NCI-H146 (cell line): ENCODE data around the gene GNAS-AS1.

Source experiments
- DNase-seq: peaks from one replicate; lab custom pipeline; 2025; lab: John Stamatoyannopoulos, UW

The GNAS-AS1 gene

DNA sequence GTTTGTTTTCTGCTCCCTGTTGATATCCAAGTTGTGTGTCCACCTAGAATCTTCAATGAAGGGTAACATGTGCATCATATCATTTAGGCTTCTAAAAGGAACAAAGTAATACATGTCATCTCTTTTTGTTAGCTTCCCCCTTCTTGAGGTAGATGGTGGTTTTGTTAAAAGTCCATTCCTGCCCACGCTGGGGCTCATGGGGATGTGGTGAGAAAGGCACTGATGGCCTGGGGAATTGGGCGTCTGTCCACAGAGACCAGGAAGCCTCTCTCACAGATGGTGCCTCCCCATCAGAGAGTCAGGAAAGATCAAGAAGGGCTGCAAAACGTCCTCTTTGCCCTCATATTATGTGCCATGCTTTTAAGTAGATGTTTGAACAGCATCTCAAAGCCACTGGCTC lies 34.3 kb upstream of the GNAS-AS1 start:
- no peak for DNase-seq

DNA sequence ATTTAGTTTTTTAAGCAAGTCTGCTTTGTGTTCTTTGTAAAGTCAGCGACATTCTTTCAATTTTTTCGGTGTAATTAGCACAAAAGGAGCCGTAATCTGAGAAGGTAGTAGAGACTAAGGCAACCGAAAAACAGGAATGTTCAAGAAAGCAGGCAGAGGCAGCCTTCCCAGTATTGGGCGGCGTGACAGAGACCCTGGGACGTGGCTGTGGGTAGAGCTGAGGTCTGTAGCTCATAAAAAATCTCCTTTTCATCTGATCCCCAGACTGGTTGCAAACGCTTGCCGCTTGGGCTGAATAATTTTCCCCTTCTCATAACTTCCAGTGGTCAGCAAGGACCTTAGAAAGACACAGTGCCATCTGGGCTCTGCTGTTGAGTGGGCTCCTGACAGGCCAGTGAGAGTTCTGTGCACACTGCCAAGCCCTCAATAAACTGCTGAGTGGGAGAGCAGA lies 32.6 kb upstream of the GNAS-AS1 start:
- no peak for DNase-seq

DNA sequence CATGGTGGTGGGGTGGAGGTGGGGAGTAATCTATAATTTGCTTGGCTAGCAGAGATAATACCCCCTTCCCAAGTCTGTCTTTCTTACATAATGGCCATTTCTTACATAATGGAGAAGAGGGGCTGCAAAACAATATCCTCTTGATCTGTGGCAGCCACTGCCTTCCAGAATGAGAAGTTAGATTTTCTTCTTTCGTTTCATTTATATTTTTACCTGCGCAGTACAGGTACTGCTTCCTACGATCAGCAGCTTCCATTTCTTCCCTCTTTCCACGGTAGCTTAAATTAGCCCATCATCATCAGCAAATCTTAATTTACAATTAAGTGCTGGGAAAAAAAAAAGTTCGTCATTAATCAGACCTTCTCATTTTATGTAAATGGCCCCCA lies 32.0 kb upstream of the GNAS-AS1 start:
- no peak for DNase-seq

DNA sequence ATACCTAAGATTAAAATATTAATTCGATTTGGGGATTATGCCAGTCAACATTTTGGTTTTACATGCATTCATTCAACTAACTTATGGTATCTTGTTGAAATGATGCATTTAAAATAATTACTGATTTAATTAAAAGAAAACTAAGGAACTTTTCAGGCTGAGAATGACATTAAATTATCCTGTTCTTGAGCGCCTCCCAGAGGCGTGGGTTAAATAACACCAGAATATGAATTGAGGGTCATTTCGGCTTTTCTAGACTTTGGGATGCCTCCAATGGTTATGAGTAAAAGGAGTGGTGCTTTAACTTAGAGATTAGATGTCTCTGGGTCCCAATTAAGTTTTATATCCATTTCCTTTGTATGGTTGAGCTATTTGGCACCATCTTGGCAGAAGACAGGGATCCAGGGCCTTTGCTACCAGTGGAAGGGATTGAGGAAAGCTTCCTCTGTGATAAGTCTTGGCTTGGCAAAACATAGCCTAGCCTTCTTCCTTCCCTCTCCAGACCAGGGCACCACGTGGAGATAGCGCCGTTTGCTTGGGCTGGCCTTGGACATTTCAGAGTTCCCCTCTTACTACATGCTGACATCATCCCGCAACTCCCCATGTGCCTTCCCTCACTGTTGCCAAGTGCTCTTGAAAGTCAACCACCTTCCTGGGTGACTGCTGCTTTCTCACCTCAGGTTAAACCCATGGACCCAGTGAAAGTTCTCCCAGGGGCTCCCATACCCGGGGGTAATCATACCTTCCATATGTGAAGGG lies 30.5 kb upstream of the GNAS-AS1 start:
- no peak for DNase-seq

DNA sequence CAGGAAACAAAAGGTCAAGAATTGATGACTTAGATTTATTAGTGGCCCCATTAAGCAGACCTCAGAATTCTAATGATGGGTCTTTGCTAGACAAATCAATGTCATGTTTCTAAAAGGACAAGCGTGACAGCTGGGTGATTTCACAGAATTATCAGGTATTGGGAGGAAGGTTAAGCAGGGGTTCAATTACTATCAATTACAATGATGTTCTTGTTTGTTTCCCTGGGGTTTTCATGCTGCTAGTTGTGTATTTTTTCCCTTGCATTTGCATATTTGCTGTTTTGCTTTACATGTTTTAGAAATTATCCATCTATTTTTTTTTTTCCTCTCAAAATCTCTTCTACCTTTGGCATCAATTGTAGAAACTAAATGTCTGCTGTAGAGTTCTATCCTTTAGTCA lies 29.7 kb upstream of the GNAS-AS1 start:
- DNase-seq = no peak

DNA sequence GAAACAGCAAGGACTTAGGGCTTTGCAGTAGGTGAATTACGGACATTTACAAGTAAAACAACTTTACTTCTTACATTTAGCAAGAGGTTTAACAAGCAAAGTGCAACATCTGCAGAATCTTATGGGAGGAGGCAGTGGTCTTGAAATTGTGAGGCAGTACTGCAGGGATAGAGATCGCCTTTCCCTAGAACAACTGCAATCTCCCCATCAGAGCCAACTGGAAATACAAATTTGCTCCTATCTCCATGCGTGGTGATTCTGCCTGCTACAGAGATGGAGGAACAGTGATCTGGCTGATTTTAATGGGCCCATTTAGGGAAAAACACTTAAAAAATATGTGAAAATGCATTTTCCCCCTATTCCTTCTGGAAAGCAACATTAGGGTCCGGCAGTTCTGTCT lies 27.7 kb upstream of the GNAS-AS1 start:
- DNase-seq = no peak

DNA sequence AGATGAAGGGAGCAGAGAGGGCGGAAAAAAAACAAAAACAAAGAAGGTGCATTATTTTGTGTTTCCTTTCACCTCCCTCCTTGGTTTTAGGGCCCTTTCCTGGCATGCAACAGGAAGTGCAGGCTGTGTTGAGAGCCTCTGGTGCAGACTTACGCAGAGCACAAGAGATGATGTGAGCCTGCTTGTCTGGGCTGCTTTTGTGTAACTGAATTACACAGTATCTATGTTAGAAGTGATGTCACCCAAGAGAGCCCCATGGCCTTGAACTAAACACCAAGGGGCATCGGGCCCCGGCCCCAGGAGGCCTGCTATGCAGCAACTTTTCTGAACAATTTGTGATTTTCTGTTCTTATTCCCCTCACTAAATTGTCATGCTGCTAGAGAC lies 27.3 kb upstream of the GNAS-AS1 start:
- no peak for DNase-seq

DNA sequence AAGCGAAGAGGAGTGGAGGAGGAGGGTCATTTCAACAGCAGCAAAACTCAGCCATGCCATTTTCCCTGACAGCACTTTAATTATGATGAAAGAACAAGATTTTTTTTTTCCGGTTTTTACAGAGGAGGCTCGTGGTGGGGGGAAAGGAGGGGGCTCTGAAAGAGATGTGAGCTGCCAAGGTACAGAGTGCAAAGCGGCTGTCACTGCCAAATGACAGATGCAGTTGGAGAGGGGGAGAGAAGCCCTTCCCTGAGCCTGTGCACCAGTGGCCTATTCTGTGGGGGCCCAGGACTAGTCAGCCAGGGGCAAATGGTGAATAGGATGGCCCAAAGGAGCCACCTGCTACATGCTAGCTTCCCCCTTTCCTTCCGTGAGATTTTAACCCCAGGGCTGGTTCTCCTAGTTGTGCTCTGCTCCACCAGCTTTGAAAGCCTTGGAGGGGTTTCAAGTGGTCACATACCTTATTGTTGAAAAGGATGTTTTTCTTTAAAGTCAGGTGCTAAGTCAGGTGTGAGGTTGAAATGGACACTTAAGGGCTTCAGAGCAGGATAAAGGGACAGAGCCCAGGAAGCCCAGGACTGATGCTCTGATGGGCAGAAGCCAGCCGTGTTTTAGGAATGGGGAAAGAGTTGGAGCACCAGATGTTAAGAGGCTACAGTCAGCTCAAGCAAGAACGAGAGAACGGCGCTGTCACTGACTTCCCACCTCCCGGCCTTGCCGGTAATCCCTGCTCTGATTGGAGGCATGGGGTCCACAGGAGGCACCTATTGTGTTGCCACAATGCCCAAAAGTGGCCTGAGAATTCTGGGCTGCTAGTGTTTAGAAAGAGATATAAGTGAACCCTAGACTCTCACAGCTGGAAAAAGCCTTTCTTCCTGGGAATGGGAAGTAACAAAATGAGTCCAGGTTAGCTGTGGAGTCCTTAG lies 26.6 kb upstream of the GNAS-AS1 start:
- no peak for DNase-seq

DNA sequence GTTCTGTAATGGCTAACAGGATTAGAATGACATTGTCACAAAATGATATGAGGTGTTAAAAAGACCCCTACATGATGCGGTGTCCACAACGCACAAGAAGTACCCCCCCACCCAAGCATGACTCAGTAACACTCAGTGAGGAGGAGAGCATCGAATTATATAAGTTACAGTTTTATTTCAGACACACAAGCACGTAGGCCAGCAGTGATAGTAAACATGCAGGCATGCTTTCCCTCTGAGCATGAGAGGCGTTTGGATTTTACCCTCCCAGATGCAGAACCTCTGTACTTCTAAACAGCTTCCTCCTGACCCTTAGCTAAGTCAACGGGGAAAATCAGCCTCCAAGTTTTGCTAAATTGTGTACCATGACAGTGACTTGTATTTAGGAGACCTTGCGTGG lies 25.7 kb upstream of the GNAS-AS1 start:
- no peak for DNase-seq

DNA sequence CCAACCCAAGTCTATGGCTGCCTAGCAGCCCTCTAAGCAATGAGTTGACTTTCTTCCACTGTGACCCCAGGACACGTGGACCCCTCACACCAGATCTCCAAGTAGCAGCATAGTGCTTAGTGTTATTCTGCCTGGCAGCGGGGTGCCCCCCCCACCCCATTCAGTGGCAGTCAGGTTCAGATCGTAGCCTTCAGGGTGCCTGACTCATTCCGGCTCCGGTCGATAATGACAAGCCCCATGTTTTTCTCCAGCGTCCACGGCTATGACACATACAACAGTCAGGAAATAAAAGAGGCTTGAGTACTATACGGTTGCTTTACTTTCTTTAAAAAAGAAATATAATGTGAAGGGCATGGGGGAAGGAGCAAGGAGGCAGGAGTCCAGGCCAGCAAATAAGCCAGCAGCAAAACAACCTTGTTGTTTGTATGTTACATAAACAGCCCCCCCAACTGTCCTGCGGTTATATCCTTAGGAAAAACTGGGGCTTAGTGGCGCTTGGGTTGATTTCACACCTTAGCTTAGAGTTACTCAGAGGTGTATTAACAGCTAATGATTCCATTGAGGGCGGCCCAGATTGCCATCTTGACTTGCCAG lies 24.9 kb upstream of the GNAS-AS1 start:
- no peak for DNase-seq

DNA sequence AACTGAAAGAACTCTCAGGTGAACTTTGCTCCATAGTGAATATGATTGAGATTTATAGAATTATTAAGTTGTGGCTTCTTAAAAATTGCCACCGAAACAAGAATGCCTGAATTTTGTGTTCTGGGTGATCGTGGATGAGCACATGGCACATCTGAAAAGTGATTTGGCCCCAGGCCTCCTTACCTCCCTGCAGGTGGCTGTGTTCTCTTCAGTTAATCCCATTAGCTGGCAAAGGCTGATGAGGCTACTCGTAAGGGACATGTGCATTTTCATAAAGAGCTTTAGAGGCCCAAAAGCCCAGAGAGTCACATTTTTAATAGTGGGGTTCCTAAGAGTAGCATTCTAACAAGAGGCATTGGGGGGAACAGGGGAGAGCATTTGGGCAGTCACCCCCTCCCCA lies 24.4 kb upstream of the GNAS-AS1 start:
- DNase-seq = no peak

DNA sequence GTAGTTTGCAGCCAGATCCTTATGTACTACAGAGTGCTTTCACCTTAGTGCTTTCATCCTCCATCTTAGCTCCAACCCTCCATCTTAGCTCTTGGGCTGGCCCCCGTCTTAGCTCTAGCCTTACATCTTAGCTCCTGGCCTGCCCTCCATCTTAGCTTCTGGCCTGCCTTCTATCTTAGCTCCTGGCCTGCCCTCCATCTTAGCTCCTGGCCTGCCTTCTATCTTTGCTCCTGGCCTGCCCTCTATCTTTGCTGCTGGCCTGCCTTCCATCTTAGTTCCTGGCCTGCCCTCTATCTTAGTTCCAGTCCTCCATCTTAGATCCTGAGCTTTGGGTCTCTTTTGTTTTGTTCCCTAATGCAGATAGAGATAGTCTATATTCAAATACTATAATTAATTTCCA lies 23.8 kb upstream of the GNAS-AS1 start:
- DNase-seq = no peak

DNA sequence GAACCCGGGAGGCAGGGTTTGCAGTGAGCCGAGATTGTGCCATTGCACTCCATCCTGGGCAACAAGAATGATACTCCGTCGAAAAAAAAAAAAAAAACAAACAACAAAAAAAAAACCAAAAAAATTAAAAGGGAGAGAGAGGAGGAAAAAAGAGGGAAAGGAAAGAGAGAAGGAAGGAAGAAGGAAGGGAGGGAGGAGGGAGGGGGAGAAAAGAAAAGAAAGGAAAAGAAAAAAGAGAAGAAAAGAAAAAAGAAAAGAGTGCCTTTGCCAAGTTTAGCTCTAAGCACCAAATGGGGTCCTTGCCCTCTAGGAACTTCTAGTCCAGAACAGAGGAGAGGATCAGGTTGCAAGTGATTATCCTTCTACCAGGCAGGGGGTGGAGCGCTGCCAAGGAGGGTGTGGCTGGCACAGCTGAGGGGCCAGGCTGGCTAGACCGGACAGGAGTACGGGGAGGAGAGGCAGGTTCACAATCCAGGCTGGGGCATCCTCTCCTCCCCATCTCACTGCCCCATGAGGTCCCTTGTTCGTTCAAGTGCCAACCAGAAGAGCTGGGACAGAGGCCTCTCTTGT lies 20.9 kb upstream of the GNAS-AS1 start:
- no peak for DNase-seq

DNA sequence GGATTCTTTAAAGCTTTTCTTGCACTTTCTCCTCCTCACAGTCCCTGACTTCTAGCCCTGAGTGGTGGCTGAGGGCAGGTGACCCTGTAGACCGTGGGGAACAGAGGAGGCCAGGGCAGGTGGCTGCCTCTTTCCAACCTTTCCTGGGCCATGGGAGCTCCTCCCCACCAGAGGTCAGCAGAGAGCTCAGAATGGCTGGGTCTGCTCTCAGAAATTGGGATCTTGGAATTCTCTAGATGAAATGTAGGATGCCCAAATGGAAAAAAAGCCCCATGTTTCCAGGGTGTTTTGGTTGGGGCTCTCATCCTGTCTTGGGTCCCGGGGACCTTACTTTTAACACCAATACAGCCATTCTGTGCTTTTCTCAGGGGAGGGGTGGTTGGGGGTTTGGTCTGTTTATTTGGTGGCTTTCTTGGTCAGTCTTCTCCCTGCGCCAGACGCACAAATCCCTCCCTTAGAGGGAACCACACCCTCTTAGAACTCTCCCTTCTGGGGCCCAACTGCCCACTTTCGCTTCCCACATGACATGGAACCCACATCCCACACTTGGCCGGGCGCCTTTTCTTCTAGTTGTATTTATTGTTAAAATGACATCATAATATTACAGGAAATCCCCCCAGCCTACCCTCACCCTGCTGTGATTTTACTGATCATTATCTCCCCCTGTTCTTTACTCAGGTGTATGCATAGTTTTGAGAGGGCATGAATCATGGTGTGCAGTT lies 19.8 kb upstream of the GNAS-AS1 start:
- peak; percentile 61 for DNase-seq

DNA sequence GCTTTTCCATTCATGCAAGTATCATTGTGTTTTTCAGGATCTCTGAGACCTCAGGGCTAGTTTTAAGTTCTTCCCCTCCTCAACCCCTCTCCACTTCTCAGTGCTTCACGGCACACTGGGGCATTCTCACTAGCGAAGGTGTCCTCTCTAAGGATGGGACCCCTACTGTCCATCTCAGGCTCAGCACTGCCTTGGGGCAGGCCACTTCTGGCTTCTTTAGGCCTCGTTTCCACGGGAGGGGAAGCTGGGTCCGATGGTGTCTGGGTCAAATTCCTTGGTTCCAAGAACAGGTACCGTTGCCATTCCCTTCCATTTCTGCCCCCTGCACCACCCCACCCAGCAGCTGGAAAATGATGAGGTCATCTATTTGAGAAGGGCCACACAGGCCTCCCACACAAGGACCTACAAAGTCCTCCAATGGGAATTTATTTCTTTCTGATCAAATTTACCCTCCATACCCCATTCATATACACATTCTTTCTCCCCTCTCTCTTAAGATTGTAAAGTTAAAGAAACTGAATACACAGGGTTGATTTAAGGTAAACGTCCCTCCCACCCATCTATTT lies 19.0 kb upstream of the GNAS-AS1 start:
- DNase-seq = no peak

DNA sequence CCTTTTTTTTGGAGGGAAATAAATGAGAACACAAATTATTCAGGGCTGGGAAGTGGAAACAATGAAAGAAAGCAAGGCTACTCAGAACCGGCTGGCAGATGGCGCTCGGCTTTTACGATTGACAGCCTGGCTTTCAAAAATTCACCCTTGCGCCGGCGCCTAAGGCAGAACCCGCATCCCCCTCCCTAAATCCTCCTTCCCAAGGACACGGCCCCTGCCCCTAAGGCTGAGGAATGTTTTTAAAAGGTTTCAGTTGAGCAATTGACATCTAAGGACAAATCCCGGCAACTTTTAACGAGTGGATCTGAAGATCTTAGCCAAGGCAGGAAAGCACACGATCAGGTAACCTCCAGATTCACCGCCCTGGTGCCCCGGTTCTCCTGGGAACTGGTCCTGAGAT lies 18.1 kb upstream of the GNAS-AS1 start:
- peak; percentile 33 for DNase-seq

DNA sequence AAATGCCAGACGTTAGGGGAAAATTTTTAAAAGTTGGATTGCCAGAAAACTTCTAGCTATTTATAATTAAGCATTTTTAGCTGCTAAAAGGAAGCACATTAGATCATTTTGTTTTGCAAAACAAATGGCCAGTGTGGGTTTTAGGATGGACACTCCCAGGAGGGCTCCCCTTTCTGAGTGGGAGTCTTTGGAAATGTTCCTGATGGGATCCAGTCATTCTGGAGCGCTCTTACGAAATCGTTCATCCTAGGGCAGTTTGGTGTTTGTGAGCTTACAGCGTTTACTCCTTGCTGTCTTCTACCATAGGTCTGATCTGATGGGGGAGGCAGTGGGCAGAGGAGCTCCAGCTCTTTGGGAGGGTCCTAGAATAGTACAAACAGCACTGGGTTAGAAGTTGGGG lies 16.5 kb upstream of the GNAS-AS1 start:
- DNase-seq = no peak

DNA sequence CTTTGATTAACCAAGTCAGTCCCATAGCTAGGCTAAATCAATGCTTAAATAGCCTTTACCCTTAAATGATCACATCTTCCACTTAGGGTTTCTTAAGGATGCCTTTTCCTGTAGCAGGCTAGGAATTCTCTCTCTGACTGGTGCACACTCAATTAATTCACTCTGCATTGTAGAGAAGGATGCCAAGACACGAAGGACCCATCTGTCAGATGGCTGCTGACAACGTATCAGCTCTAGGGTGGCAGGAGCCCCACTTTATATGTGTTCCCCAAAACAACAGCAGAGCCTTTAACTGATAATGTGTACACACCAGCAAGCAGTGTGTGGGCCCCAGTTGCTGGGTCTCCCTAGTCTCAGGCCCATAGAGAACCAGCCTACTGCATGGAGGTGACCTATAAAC lies 15.1 kb upstream of the GNAS-AS1 start:
- no peak for DNase-seq

DNA sequence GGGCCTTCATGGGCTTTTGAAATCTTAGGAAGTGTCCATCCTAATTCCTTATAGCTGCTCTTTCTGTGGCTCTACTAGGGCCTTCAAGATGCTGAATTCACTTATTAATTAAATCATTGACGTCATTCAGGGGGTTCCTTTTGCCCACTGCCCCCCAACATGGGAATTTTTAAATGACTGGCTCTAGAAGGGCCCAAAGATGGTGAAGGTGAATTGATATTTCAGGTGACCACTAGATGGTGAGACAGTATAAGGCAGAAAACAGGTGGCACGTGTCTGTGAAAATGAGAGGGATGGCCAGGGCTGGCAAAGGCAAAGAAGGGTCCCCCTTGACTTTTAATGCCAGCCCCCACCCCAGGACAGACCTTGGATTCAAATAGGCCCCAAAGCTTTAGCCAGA lies 13.6 kb upstream of the GNAS-AS1 start:
- DNase-seq = no peak

DNA sequence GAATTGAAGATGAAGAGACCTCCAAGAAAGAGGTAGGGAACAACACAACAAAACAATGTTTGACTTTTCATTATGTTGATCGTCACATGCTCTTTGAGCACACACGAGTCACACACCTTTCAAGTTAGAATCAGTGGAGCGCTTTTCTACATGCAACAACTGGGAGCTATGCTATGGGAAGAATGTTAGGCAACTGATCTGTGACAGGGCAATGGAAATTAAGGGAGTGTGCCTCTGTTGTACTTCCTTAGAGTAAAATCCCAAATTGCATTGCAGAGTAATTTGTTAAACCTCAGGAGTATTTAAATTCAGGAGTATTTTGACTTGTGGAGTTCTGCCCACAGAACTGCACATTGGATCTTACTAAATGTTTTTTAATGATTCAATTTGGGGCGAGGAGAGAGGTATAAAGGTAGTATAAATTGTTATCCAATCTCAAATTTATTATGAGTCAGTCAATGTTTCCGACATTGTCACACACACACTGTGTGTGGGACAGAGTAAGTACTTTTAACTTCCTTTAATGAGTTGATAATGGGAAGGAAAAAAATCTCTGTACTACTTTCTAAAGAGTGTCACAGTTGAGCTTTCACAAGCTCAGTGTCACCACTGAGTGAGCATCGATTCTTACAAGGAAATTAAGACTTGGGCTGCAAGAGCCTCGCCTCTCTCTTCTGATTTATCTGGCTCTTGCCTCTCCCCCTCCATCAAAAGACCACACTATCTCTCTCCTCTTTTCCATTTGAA lies 12.5 kb upstream of the GNAS-AS1 start:
- DNase-seq = no peak
